Activated effector memory CD4-positive, alpha-beta T cell treated with anti-CD3 and anti-CD28 coated beads, Interleukin-2, amount 50 U/mL, for 16 hours (primary cell): ENCODE data around the gene FASTKD3.
A peak's percentile ranks its signal among the peaks of the same experiment; 100 is the strongest.

Source experiments
- DNase-seq: peaks from one replicate; pipeline ENCODE4 v3.0.0-alpha.2; 2020

FASTKD3 gene

DNA sequence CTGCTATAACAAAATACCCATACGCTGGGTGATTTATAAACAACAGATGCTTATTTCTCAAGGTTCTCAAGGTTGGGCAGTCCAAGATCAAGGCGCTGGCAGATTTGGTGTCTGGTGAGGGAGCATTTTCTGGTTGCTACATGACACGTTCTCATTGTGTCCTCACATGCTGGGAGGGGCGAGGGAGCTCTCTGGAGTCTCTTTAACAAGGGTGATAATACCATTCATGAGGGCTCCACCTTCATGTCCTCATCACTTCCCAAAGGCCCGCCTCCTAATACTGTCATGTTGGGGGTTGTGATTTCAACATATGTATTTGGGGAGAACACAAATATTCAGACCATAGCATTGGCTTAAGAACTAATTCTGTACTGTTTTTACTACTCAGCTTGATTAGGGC is 22.5 kb downstream of the FASTKD3 start:
- DNase-seq: no peak

- DNase-seq: no peak
These were observed 23.3 kb downstream of the FASTKD3 start for GRCh38 chr5:7845557-7845956.

DNA sequence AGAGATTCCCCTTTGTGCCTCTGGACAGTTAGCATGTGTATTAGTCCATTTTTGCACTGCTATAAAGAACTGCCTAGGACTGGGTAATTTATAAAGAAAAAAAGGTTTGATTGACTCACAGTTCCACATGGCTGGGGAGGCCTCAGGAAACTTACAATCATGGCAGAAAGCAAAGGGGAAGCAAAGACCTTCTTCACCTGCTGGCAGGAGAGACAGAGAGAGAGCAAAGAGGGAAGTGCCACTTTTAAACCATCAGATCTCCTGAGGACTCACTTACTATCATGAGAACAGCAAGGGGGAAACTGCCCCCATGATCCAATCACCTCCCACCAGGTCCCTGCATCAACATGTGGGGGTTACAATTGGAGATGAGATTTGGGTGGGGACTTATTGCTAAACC is 23.9 kb downstream of the FASTKD3 start:
- no peak for DNase-seq

GRCh38 chr5:7842531-7842930 is 26.3 kb downstream of the FASTKD3 start:
- no peak for DNase-seq

- no peak for DNase-seq
These were observed 31.4 kb downstream of the FASTKD3 start for GRCh38 chr5:7837403-7837802.

DNA sequence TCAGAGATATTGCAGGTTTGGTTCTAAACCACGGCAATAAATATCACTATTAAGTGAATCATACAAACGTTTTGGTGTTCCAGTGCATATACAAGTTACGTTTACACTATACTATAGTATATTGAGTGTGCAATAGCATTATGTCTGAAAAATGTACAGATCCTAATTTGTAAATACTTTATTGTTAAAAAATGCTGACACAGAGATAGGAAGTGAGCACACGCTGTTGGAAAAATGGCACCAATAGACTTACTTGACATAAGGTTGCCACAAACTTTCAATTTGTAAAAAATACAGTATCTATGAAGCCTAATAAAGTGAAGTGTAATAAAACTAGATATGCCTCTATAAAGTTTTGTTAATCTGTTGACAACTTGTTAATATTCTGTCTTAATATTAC is 33.8 kb downstream of the FASTKD3 start:
- no peak for DNase-seq

- DNase-seq: no peak
These were observed 40.6 kb downstream of the FASTKD3 start for GRCh38 chr5:7828269-7828668.

DNA sequence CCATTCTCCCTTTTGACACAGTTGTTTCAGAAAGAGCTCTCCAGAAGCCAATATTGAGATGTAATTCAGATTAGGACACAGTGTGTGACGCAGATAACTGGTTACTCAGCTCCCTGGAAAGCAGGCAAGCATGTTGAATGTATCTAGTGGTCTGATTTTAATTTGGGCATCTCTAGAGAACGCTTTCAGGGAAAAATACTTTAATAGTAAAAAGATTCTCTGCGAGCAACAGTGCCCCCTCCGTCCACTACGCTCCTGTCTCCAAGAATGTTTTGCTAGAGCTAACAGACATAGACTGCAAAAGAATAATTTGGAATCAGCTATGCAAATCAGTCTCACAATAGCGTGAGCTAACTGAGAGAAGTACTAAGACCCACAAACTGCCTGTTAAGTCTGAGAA is 41.2 kb downstream of the FASTKD3 start:
- no peak for DNase-seq

DNA sequence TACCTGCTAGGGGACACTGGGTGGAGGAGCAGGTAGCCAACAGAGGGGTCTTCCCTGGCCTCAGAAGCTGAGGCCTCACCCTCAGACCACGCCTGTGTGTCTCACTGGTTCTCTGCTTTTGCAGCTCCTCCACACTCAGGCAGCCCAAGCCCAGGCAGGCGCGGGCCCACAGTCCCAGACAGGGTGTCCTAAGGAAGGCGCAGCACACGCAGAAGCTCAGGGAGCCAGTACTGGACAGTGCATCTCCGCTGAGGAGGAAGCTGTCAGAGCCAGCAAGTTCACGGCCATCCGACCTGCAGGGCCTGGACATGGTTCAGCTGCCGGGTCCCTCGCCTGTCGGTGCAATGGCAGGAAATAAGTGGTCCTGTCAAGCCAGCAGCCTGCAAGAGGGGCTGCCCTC is 43.2 kb downstream of the FASTKD3 start:
- no peak for DNase-seq

DNA sequence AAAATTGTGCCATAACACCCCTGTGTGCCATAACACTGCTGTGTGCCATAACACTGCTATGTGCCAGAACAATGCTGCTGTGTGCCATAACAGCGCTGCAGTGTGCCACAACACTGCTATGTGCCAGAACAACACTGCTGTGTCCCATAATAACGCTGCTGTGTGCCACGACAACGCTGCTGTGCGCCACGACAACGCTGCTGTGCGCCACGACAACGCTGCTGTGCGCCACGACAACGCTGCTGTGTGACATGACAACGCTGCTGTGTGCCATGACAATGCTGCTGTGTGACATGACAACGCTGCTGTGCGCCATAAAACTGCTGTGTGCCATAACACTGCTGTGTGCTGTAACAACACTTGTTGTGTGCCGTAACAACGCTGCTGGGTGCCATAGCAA is 43.8 kb downstream of the FASTKD3 start:
- DNase-seq: no peak

- no peak for DNase-seq
These were observed 45.2 kb downstream of the FASTKD3 start for GRCh38 chr5:7823594-7823993.

- no peak for DNase-seq
These were observed 46.4 kb downstream of the FASTKD3 start for GRCh38 chr5:7822449-7822848.

DNA sequence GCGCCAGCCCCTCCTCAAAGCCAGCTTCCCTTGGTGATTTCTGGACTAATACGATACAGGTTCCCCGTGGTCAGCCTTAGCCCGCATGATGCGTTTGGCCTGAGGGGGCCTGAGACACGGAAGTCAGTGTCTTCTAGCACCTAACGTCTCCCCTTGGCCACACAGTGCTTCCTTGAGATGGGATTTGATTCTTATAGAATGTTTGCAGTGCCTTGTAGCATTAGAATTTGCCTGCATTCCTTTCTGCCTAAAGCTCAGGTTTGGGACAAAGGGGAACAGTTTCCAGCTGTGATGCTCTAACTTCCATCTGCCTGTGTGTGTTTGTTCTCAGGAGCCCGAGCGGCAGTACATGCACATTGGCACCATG is 52.3 kb downstream of the FASTKD3 start:
- no peak for DNase-seq

- DNase-seq: peak; percentile 87
These were observed 52.8 kb downstream of the FASTKD3 start for GRCh38 chr5:7815892-7816534.

- no peak for DNase-seq
These were observed 54.0 kb downstream of the FASTKD3 start for GRCh38 chr5:7814816-7815215.

DNA sequence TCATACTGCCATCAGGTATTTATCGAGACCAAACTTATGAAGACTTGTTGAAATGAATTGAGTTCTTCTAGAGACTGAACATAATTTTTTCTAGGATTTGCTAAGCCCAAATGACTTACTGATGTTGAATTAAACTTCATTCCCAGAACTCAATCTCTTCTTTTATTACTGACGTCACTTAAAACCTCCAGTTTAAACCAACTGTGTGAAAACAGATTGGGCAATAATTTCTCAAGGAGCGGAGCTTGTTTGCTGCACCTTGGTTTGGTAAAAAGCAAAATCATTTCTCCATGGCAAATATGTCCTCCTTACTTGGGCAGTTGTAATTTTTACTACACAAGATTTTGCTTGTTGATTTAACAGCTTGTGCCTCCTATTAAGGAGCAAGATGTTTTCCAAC is 55.3 kb downstream of the FASTKD3 start:
- no peak for DNase-seq

DNA sequence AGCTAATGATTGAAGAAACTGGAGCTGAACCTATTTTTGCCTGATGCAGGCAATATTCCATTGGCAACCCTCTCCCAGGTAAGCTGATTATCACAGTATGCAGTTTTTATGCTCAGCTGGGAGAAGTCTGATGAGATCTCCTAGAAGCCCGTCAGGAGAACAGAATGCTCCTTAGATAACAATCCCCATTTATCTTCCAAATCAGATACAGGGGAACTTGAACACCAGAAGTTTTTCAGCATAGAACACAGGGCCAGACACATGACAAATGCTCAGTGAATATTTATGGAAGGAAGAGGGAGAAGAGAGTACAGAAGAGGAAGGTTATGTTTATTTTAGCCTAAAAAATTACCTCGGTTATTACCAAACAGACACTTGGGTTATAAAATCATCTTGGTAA is 55.8 kb downstream of the FASTKD3 start:
- DNase-seq: no peak

DNA sequence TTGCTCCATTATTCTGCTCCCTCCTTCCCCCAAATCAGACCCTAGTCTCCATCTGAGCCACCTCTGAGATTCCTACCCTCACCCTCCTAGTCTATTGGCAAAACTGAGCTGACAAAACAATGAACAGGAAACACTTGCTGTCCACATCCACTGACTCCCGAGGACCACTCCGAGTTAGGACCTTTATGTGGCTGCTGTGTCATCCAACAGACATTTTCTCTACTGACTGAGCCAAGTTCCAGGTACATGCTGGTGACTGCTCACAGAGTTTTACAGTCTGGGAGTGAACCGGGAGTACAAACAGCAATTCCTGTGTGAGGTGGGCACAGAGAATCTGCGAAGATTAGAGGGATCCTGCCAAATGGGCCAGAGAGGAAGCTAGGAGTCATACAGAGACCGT is 57.1 kb downstream of the FASTKD3 start:
- no peak for DNase-seq
